Stimulated activated CD8-positive, alpha-beta memory T cell treated with anti-CD3 and anti-CD28 coated beads, Interleukin-7, amount 100 ng/mL, for 1 hour (primary cell): ENCODE data around the gene SLC7A7.
"Not testable (repeated sequence)": the region's sequence is repeated elsewhere in the genome, so short reads cannot be mapped to it uniquely, and the experiment has no call there.

ENCODE experiments used
- DNase-seq, 2 donors: peaks; one replicate each; pipeline ENCODE4 v3.0.0-alpha.2; 2020; ENCODE audit warnings: low read depth in 2 of 2

Gene SLC7A7

DNA sequence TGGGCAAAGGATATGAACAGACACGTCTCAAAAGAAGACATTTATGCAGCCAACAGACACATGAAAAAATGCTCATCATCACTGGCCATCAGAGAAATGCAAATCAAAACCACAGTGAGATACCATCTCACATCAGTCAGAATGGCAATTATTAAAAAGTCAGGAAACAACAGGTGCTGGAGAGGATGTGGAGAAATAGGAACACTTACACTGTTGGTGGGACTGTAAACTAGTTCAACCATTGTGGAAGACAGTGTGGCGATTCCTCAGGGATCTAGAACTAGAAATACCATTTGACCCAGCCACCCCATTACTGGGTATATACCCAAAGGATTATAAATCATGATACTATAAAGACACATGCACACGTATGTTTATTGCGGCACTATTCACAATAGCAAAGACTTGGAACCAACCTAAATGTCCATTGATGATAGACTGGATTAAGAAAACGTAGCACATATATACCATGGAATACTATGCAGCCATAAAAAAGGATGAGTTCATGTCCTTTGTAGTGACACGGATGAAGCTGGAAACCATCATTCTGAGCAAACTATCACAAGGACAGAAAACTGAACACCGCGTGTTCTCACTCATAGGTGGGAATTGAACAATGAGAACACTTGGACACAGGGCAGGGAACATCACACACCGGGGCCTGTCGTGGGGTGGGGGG is 57.1 kb downstream of the SLC7A7 start:
- DNase-seq = not testable (repeated sequence)

DNA sequence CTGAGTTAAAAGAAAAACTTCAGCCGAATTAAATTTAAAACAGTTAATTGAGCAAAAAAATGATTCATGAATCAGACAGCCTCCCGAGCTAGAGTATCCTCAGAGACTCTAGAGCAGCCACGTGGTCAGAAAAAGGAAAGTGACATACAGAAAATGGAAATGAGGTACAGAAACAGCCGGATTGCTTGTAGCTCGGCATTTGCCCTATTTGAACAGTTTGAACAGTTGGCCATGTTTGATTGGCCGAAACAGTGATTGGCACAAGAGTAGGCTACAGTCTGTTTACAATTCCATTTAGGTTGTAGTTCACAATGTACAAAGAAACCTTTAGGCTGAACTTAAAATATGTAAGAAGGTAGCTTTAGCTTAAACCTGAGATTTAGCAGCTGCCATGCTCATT is 61.6 kb downstream of the SLC7A7 start:
- DNase-seq = no peak

DNA sequence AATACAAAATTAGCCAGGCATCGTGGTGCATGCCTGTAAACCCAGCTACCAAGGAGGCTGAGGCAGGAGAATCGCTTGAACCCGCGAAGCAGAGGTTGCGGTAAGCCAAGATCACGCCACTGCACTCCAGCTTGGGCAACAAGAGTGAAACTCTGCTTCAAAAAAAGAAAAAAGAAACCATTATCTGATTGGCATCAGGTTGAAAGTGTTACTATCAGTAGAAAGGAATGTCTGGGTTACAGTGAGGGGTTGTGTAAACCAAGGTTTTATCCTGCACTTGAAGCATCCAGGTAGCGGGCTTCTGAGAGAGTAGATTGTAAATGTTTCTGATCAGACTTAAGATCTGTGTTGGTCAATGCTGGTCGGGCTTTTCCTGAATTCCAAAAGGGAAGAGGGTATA is 62.8 kb downstream of the SLC7A7 start:
- DNase-seq = no peak

DNA sequence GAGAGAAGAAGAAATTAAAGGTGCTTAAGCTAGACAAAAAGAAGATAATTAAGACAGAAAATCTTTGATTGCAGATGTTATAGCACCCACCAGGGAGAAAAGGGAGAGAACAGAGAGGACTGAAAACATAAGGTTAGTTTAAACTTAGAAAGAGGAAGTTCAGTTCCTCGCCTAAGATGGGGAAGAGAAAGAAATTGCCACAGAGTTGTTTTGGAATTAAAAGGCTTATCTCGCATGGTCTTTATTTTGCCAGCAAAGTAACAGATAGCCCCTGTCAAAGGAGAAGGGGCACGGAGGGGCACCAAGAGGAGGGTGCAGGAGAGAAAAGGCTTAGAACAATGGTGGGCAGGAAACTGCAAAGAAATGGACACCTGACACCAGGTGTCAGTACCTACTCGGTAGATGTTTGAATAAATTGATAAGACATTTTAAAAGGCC is 66.6 kb downstream of the SLC7A7 start:
- DNase-seq = no peak

DNA sequence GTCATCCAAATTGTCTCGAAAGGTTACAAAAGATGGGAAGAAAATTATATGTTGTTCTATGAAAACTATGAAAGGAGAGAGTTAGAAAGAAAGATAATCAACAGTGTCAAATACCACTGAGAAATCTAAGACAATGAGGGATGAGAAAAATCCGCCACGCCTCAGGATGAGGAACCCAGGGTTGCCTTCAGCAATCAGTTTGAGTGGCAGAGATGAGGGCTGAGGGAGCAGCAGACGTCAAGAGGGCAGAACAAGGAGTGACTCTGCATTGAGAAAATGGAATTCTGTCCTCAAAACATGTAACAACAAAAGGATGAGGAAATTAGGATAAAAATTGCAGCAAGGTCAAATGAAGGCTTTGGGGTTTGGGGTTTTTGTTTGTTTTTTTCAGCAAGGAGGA is 67.0 kb downstream of the SLC7A7 start:
- no peak for DNase-seq

DNA sequence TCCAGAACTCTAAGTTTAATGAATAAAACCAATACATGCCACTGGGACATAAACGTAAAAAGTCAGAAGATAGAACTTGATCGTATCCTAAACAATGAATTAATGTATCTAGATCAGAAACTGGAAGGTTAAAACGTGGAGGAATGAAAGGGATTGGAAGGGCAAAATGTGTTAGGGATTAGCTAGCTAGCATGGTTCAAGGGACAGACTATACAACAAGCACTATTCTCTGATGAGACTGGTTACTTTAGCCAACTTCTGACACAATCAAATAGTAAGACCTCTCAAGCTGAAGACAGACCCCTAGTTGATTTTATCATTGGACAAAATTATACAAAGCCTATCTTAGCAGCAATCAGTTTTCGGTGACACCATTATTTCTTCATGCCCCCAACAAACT is 67.5 kb downstream of the SLC7A7 start:
- no peak for DNase-seq

DNA sequence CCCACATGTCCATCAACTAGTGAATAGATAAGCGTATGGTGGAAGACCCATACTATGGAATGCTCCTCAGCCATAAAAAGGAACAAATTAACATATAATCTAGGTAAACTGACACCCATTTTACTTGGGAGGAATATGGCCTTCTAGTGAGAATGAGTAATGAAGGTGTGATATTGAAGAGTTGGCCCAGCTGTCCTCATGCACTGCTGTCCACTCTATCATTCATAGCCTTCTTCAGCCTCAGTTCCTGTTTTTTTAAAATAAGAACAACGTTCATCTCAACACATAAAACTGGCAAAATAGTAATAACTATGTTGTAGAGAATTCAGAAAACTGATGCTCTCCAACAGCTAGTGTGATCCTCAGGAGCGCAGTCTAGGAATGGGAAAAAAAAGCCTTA is 75.2 kb downstream of the SLC7A7 start:
- no peak for DNase-seq

DNA sequence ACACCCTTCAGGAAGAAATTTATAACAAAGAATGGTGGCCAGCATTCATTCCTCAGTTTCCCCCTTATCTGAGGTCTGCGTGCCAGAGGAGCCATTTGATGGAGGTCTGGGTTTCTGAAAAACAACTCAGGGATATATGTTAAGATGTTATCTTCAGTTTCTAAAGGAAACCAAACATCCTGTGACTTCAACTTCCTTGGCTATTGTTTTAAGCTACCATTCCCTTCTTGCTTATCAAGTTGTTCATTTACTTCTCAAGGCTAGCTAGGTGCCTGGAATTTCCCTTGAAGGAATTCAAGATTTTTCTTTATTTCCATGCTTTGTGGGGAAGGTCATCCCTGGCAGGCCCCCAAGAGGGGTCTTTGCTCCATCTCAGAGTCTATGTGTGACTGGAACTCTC is 75.8 kb downstream of the SLC7A7 start:
- DNase-seq = no peak

DNA sequence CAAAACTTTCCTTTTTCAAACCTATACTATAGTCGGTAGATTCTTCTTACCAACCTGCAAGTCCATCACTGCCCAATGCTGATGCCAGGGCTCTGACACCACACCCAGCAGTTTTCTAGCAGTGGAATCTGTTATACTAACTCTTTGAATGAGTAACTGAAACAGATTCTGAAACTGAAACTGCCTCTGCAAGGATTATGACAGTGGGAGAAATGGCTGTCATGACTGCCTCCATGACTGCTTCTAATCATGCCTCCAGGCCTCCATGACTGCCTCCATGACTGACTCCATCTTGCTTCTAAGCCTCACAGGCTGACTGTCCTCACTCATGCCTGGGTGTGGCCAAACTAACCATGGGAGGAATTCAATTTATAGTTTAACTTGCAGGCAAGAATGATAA is 78.2 kb downstream of the SLC7A7 start:
- DNase-seq = no peak

DNA sequence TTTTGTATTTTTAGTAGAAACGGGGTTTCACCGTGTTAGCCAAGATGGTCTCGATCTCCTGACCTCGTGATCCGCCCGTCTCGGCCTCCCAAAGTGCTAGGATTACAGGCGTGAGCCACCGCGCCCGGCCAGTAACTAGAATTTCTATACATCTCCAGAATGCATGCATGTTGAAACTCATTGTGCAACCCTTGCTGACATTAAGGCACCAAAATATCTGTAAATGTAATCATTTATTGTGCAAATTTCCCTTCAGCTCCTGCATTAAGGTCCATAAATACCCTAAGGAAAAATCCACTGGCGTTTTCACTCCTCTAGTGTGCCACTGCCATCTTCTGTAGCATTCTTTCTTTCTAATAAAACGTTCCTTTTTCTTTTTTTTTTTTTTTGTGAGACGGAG is 78.9 kb downstream of the SLC7A7 start:
- DNase-seq = not testable (repeated sequence)

DNA sequence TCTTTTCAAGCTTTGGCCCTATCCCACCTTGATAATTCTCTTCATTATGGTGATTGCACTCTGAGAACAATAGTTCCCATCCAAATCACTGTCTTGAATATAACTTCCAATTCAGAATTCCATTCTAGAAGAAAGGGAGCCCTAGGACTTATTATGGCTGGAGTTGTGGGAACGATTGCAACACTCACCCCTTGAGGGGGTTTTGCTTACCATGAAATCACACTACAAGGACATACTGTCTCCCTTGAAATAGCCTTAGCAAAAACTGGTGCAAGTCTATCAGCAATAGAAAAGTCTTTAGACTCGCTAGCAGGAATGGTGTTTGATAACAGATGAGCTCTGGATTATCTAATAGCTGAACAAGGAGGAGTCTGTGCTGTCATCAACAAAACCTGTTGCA is 80.1 kb downstream of the SLC7A7 start:
- no peak for DNase-seq

DNA sequence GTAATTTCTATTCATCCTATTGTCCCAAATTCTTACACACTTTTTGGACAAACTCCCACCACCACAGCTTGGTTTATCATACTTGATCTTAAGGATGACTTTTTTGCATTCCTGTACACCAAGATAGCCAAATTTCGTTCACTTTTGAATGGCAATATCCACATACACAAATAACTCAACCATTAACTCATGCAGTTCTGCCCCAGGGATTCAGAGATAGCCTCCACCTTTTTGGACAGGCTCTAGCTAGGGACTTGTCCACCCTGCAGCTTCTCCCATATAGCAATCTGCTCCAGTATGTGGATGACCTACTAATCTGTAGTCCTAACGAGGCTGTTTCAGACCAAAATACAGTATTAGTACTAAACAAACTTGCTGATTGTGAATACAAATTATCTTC is 81.4 kb downstream of the SLC7A7 start:
- DNase-seq = no peak

DNA sequence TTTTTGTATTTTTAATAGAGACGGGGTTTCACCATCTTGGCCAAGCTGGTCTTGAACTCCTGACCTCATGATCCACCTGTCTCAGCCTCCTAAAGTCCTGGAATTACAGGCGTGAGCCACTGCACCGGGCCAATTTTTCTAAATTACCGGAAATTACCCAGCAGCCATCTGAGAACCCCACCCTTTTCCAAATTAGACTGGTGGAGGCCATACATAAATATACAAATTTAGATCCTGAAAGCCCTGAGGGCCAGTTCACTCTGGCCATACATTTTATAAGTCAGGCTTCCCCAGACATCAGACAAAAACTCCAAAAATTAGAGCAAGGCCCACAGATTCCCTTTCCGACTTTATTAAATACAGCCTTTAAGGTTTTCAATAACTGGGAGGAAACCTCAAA is 83.2 kb downstream of the SLC7A7 start:
- not testable (repeated sequence) for DNase-seq

DNA sequence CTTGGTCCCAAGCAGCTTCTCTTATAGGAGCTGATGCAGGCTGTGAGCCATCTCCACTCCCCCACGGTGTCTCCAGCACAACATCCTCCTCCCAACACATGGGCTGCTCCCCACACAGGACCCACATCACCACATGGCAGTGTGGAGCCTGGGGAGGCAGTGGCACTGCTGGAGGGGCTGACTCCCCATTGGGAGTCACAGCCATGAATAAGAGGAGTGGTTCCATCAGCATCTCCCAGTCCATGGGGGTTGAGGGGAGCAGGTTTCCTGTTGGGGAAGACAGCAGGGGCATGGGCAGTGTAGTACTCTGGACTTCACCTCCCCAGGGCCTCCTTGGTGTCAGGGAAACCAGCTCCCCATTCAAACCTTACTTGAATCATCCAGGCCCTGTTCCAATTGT is 89.2 kb downstream of the SLC7A7 start:
- DNase-seq = no peak

DNA sequence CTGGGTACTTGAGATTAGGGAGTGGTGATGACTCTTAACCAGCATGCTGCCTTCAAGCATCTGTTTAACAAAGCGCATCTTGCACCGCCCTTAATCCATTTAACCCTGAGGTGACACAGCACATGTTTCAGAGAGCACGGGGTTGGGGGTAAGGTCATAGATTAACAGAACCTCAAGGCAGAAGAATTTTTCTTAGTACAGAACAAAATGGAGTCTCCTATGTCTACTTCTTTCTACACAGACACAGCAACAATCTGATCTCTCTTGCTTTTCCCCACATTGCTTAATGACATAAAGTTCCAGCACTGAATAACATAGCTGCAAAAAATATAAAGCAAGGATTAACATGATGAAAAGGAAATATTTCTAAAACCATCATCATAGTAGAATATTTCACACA is 89.9 kb downstream of the SLC7A7 start:
- not testable (repeated sequence) for DNase-seq

DNA sequence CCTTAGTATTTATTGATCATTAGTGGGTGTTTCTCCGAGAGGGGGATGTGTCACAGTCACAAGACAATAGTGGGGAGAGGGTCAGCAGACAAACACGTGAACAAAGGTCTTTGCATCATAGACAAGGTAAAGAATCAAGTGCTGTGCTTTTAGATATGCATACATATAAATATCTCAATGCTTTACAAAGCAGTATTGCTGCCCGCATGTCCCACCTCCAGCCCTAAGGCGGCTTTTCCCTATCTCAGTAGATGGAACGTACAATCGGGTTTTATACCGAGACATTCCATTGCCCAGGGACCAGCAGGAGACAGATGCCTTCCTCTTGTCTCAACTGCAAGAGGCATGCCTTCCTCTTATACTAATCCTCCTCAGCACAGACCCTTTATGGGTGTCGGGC is 90.4 kb downstream of the SLC7A7 start:
- not testable (repeated sequence) for DNase-seq

DNA sequence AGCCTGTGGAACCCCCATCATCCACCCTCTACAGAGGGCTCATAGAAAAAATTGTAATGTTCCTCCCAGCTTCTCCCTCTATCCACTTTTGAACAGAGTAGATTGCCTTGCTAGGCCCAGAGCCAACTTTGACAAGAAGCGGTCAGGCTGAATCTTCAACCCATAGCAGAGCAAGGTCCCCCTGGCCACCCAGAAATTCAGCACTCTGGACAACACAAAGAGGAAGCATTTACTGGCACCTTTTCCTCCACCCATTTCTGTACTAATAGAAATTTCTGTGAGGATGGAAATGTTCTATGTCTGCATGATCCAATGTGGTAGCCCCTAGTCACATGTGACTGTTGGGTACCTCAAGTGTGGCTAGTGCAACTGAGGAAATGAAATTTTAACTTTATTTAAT is 91.4 kb downstream of the SLC7A7 start:
- DNase-seq = no peak
